GM23338 (cell line): ENCODE data around the gene HTD2. TPM values are rescaled to one million over a fixed set of nuclear protein-coding genes. Genes with fewer than 3 reads are reported as not detected.
"Not testable (repeated sequence)": the region's sequence is repeated elsewhere in the genome, so short reads cannot be mapped to it uniquely, and the experiment has no call there.

Source experiments
- ATAC-seq: fragments of 200-7000 bp; cut with Tn5 transposase; 3 replicates; pipeline ENCODE4 v1.9.1; 2020
- DNase-seq: peaks from one replicate; pipeline ENCODE4 v3.0.0-alpha.2; 2015; ENCODE audit warnings: low spot score
- H2AFZ ChIP-seq: fragments of 200-600 bp; sonication (generic); 2 replicates; pipeline ENCODE4 v1.8.0; 2016; ENCODE audit warnings: antibody characterized with exemption, mild to moderate bottlenecking, moderate library complexity
- H3F3A ChIP-seq: fragments of 200-600 bp; sonication (generic); replicated peaks from 2 replicates; pipeline ENCODE4 v1.8.0; 2017; ENCODE audit warnings: antibody characterized with exemption, mixed run types, low read depth
- H3K27ac ChIP-seq: fragments of 200-600 bp; sonication (generic); 2 replicates; pipeline ENCODE4 v1.6.1; 2016; ENCODE audit warnings: low read depth
- H3K27me3 ChIP-seq: fragments of 200-600 bp; sonication (generic); 2 replicates; pipeline ENCODE4 v1.8.0; 2016; ENCODE audit warnings: mild to moderate bottlenecking, mixed run types, moderate library complexity; ENCODE audit not compliant: insufficient read depth
- H3K36me3 ChIP-seq: fragments of 200-600 bp; sonication (generic); 2 replicates; pipeline ENCODE4 v1.8.0; 2016; ENCODE audit warnings: mild to moderate bottlenecking; ENCODE audit not compliant: insufficient read depth
- H3K4me1 ChIP-seq: fragments of 200-600 bp; sonication (generic); 2 replicates; pipeline ENCODE4 v1.8.0; 2016; ENCODE audit warnings: mild to moderate bottlenecking, moderate library complexity; ENCODE audit not compliant: insufficient read depth
- H3K4me2 ChIP-seq: fragments of 200-600 bp; sonication (generic); 2 replicates; pipeline ENCODE4 v1.7.1; 2017; ENCODE audit warnings: mixed run types
- H3K4me3 ChIP-seq: fragments of 200-600 bp; sonication (generic); 2 replicates; pipeline ENCODE4 v1.6.1; 2016; ENCODE audit warnings: mixed run types
- H3K79me2 ChIP-seq: fragments of 200-600 bp; sonication (generic); replicated peaks from 2 replicates; pipeline ENCODE4 v1.8.0; 2017; ENCODE audit warnings: mild to moderate bottlenecking; ENCODE audit not compliant: insufficient read depth
- H3K9me2 ChIP-seq: fragments of 200-600 bp; sonication (generic); 2 replicates; pipeline ENCODE4 v1.8.0; 2017; ENCODE audit not compliant: insufficient read depth
- H4K20me1 ChIP-seq: fragments of 200-600 bp; sonication (generic); replicated peaks from 2 replicates; pipeline ENCODE4 v1.8.0; 2017; ENCODE audit warnings: mild to moderate bottlenecking; ENCODE audit not compliant: insufficient read depth
- H3K27ac Mint-ChIP-seq: 2 replicates; pipeline ENCODE4 v1.8.0; 2020; ENCODE audit warnings: inconsistent platforms, mild to moderate bottlenecking, moderate library complexity, mixed read lengths
- H3K27me3 Mint-ChIP-seq: 3 replicates; pipeline ENCODE4 v1.8.0; 2022; ENCODE audit warnings: low read depth, mild to moderate bottlenecking, moderate library complexity, mixed read lengths, inconsistent platforms; ENCODE audit not compliant: insufficient read depth, poor library complexity
- H3K36me3 Mint-ChIP-seq: 3 replicates; pipeline ENCODE4 v1.8.0; 2021; ENCODE audit warnings: low read depth, mild to moderate bottlenecking, inconsistent platforms, moderate library complexity, mixed read lengths
- H3K4me1 Mint-ChIP-seq: 3 replicates; pipeline ENCODE4 v1.8.0; 2020; ENCODE audit warnings: mild to moderate bottlenecking, inconsistent platforms, mixed read lengths
- H3K4me3 Mint-ChIP-seq: 3 replicates; pipeline ENCODE4 v1.8.0; 2021; ENCODE audit warnings: moderate library complexity, mild to moderate bottlenecking, inconsistent platforms, mixed read lengths
- H3K9me3 Mint-ChIP-seq: 3 replicates; pipeline ENCODE4 v1.8.0; 2020; ENCODE audit warnings: moderate library complexity, mild to moderate bottlenecking, inconsistent platforms, mixed read lengths
- EZH2 ChIP-seq: fragments of 200-600 bp; sonication (generic); IDR thresholded peaks from one replicate; pipeline ENCODE4 v1.8.0; 2017; ENCODE audit warnings: antibody characterized with exemption, mild to moderate bottlenecking, low read depth; ENCODE audit not compliant: unreplicated experiment
- EZH2phosphoT487 ChIP-seq: fragments of 200-600 bp; sonication (generic); IDR thresholded peaks from one replicate; pipeline ENCODE4 v1.8.1; 2018; ENCODE audit warnings: antibody characterized with exemption; ENCODE audit not compliant: unreplicated experiment
- JUNB ChIP-seq: IDR thresholded peaks from one replicate; pipeline ENCODE4 v1.6.1; 2016; ENCODE audit warnings: antibody characterized with exemption; ENCODE audit not compliant: unreplicated experiment
- NANOG ChIP-seq: IDR thresholded peaks from 2 replicates; pipeline ENCODE4 v1.6.1; 2016; ENCODE audit warnings: antibody characterized with exemption, borderline replicate concordance
- REST ChIP-seq: IDR thresholded peaks from one replicate; pipeline ENCODE4 v1.6.1; 2018; ENCODE audit warnings: antibody characterized with exemption; ENCODE audit not compliant: unreplicated experiment
- STAT1 ChIP-seq: IDR thresholded peaks from one replicate; pipeline ENCODE4 v1.6.1; 2016; ENCODE audit warnings: antibody characterized with exemption; ENCODE audit not compliant: unreplicated experiment
- ZNF462 ChIP-seq: fragments of 250-450 bp; sonication (Bioruptor Pico); IDR thresholded peaks from 2 replicates; pipeline ENCODE4 v1.5.0; 2020; ENCODE audit warnings: mild to moderate bottlenecking, moderate library complexity
- polyA plus RNA-seq: library from polyadenylated mRNA; unstranded; fragments of >200 nt; fragmentation: Nextera tagmentation; extraction: Ambion mirVana; gene quantifications from 2 replicates; pipeline ENCODE4 v1.2.1, GENCODE V29; 2016
- total RNA-seq: library from RNA; depleted of rRNA; stranded (reverse); fragments of >200 nt; shearing (Covaris generic); gene quantifications from 2 replicates; pipeline ENCODE4 v1.2.3, GENCODE V29; 2014

Gene HTD2
- total and polyA plus RNA-seq, 2 experiments from 2014 or later, result 19.3 to 24.2 TPM

GRCh38 chr3:58272891-58273290 lies 33.4 kb upstream of the HTD2 start (continued):
- TF ChIP-seq ZNF462 (CRISPR knock-in tag) (no peak), EZH2 (no peak), NANOG (no peak)

- not testable (repeated sequence) for H3K36me3 ChIP-seq, H3F3A ChIP-seq, H3K4me1 ChIP-seq, H3K9me3 Mint-ChIP-seq, H2AFZ ChIP-seq, H3K4me3 ChIP-seq, H3K27me3 ChIP-seq, DNase-seq, H3K36me3 Mint-ChIP-seq, H3K4me1 Mint-ChIP-seq, H3K9me2 ChIP-seq, H4K20me1 ChIP-seq, ATAC-seq, H3K27me3 Mint-ChIP-seq, H3K4me2 ChIP-seq, H3K27ac Mint-ChIP-seq, H3K4me3 Mint-ChIP-seq, H3K27ac ChIP-seq, H3K79me2 ChIP-seq
Observed at GRCh38 chr3:58273362-58273761, 33.0 kb upstream of the HTD2 start.

- Mint-ChIP-seq H3K27ac (no peak overlapping the region), H3K4me3 (no peak overlapping the region), H3K4me1 (no peaks in the 10 kb centered on the region), H3K9me3 (peaks cover 3% of the 10 kb centered on the region; the same call in 2 of the 3 replicates), H3K27me3 (no peaks in the 10 kb centered on the region), H3K36me3 (peaks cover 7% of the 10 kb centered on the region; the same call in 2 of the 3 replicates)
- Histone ChIP-seq H2AFZ (no peak overlapping the region), H3K9me2 (peaks cover 5% of the 10 kb centered on the region; the same call in 1 of the 2 replicates), H4K20me1 (no peaks in the 10 kb centered on the region), H3K36me3 (no peaks in the 10 kb centered on the region), H3K4me2 (no peak overlapping the region), H3F3A (no peaks in the 10 kb centered on the region), H3K4me3 (no peak overlapping the region), H3K27me3 (no peaks in the 10 kb centered on the region), H3K4me1 (no peaks in the 10 kb centered on the region), H3K27ac (no peak overlapping the region), H3K79me2 (no peaks in the 10 kb centered on the region)
- ATAC-seq, result no peak
- no peak for DNase-seq
- TF ChIP-seq EZH2phosphoT487, result no peak
- no peak for TF ChIP-seq STAT1
- no peak for TF ChIP-seq EZH2
- no peak for TF ChIP-seq JUNB
- TF ChIP-seq REST, result no peak
Observed at GRCh38 chr3:58274027-58274614, 32.2 kb upstream of the HTD2 start.
